Activated CD4-positive, alpha-beta memory T cell treated with anti-CD3 and anti-CD28 coated beads, Interleukin-2, amount 10 ng/mL, durations not matched to agents 7 days and 5 days (primary cell): ENCODE results near the gene PERM1. TPM values are rescaled to one million over a fixed set of nuclear protein-coding genes. Genes with fewer than 3 reads are reported as not detected.
"Not testable (repeated sequence)": the region's sequence is repeated elsewhere in the genome, so short reads cannot be mapped to it uniquely, and the experiment has no call there.

ENCODE experiments used
- CTCF ChIA-PET: fragments of 350-600 bp; sonication (Branson Sonifier 250); formaldehyde crosslinking; loops from one replicate; lab custom pipeline; 2021; ENCODE audit warnings: antibody characterized with exemption, inconsistent platforms; lab: Charles Lee
- POLR2A ChIA-PET: fragments of 350-600 bp; sonication (Branson Sonifier 250); formaldehyde crosslinking; loops from one replicate; lab custom pipeline; 2021; ENCODE audit warnings: antibody characterized with exemption; lab: Charles Lee
- DNase-seq: peaks from one replicate; pipeline ENCODE4 v3.0.0-alpha.2; 2020
- H3K27ac Mint-ChIP-seq: one replicate; pipeline ENCODE4 v1.8.0; 2021; ENCODE audit warnings: mild to moderate bottlenecking, mixed read lengths
- H3K27me3 Mint-ChIP-seq: one replicate; pipeline ENCODE4 v1.8.0; 2021; ENCODE audit warnings: mixed read lengths
- H3K36me3 Mint-ChIP-seq: one replicate; pipeline ENCODE4 v1.8.0; 2021; ENCODE audit warnings: low read depth, mixed read lengths
- H3K4me1 Mint-ChIP-seq: one replicate; pipeline ENCODE4 v1.8.0; 2021; ENCODE audit warnings: mixed read lengths
- H3K4me3 Mint-ChIP-seq: one replicate; pipeline ENCODE4 v1.8.0; 2021; ENCODE audit warnings: mild to moderate bottlenecking, mixed read lengths
- H3K9me3 Mint-ChIP-seq: one replicate; pipeline ENCODE4 v1.8.0; 2021; ENCODE audit warnings: mixed read lengths
- total RNA-seq, 2 experiments: library from RNA; stranded (reverse); gene quantifications; one replicate each; pipeline ENCODE4 v1.2.3, GENCODE V29; 2021

Gene PERM1
- total RNA-seq, 2 experiments from 2014 or later, result not detected

DNA sequence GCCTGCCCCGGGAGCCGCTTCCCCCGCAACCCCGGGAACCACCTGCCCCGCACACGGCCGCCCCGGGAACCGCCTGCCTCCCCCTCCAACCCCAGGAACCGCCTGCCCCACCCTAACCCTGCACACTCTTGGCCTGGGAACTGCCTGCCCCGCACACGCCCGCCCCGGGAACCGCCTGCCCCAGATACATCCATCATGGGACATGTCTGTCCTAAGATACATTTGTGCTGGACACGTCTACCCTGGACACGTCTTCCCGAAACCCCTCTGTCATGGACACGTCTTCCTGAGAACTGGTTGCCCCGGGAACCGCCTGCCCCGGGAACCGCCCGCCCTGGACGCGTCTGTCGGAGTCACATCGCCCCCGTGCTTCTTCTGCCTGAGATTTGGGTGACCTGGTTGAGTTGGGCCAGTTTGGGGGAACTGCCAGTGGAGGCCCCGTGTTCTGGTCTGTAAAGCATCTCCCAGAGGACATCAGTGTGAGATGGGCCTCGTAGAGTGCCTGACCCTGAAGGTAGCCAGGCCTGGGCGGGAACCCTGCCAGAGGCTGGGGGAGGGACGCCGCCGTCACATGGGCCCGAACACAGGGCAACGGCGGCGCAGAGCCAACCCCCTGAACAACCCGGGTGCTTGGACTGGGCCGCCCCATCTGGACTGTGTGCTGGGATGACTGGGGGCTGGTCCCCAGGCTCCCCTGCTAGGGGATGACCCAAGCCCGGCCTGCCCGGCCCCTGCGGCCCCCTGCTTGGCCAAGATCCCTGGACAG, 3.6 kb downstream of the PERM1 start:
- Mint-ChIP-seq H3K27me3 (peaks cover 7% of the 10 kb centered on the region), H3K4me1 (peaks cover 12% of the 10 kb centered on the region), H3K27ac (no peak overlapping the region), H3K36me3 (no peaks in the 10 kb centered on the region), H3K9me3 (no peaks in the 10 kb centered on the region), H3K4me3 (no peak overlapping the region)
- no peak for DNase-seq
- CTCF ChIA-PET, result no interaction called here
- POLR2A ChIA-PET, result no interaction called here

DNA sequence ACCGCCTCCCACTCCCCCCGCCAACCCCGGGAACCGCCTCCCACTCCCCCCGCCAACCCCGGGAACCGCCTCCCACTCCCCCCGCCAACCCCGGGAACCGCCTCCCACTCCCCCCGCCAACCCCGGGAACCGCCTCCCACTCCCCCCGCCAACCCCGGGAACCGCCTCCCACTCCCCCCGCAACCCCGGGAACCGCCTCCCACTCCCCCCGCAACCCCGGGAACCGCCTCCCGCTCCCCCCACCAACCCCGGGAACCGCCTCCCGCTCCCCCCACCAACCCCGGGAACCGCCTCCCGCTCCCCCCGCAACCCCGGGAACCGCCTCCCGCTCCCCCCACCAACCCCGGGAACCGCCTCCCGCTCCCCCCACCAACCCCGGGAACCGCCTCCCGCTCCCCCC, 5.1 kb downstream of the PERM1 start:
- not testable (repeated sequence) for H3K4me3 Mint-ChIP-seq, H3K36me3 Mint-ChIP-seq, H3K27me3 Mint-ChIP-seq, H3K27ac Mint-ChIP-seq, DNase-seq, H3K9me3 Mint-ChIP-seq
- ChIA-PET POLR2A (interaction anchor here (2.2 kb wide), 1 partner anchor 10 kb away, joined by 7 read pairs; no protein-coding TSS in a partner anchor), CTCF (interaction anchor here (0.7 to 2.3 kb wide), 6 partner anchors 9 to 108 kb away, joined by 3 to 12 read pairs (median 6); partner anchors contain the start of genes HES4, NOC2L and PLEKHN1)
- H3K4me1 Mint-ChIP-seq, result peaks cover 12% of the 10 kb centered on the region

DNA sequence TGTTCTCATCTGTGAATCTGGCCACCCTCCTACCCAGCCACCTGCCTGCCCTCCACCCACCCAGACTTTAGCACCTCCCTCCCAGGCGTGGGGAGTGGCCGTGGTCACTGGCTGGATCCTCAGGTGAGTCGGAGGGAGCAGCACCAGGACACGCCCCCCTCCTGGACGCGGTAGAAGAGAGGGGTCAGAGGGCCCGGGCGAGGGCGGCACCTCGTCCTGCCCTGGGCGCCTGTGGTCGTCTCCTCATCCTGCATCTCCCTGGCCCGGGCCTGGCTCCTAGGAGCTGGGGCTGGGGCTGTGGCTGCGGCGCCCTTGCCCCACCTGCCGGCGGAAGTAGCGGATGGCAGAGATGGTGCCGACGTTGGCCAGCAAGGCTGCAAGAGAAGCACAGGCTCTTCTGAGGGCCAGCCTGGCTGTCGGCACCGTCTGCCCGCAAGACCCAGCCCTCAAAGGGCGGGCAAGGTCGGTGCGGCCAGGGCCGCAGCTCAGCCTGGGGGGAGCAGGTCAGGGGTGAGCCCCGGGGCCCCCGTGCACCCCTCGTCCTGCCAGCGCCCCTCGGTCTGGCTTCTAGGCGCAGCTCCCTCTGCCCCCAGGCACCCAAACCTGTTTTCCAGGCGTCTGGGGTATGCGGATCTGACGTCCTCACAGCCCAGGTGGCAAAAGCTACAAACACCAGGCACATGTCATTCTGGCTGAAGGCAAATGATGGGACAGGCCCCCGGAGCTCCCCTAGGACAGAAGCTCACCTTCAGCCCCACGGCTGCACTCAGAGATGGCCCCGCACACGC, 5.8 kb downstream of the PERM1 start:
- Mint-ChIP-seq H3K9me3 (no peaks in the 10 kb centered on the region), H3K4me3 (no peak overlapping the region), H3K27me3 (peaks cover 2% of the 10 kb centered on the region), H3K4me1 (peaks cover 12% of the 10 kb centered on the region), H3K27ac (no peak overlapping the region), H3K36me3 (no peaks in the 10 kb centered on the region)
- POLR2A ChIA-PET, result interaction anchor here (2.2 kb wide), 1 partner anchor 9 kb away, joined by 7 read pairs; no protein-coding TSS in a partner anchor
- DNase-seq, result peak; percentile 78
- CTCF ChIA-PET, result interaction anchor here (0.7 to 2.3 kb wide), 6 partner anchors 9 to 107 kb away, joined by 3 to 12 read pairs (median 6); partner anchors contain the start of genes HES4, NOC2L and PLEKHN1

DNA sequence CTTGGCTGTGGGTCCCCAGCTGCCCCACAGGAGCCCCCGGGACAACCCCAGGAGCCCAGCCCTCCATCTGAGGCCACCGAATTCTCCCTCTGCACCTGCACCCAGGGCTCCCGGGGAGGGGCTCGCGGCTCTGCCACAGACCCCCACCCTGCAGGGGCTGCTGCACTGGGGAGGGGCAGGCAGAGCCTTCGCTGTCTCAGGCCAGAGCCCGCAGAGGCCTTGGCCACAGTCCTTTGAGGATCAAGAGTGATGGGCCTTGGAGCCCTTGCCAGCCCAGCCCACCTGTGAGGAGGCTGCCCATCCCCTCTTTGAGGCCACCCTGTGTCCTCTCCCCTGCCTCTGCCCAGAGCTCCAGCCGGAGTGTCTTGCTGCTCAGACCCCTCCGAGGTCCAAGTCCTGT, 6.5 kb downstream of the PERM1 start:
- no peak for DNase-seq
- H3K4me3 Mint-ChIP-seq, result no peak overlapping the region
- POLR2A ChIA-PET, result interaction anchor here (2.2 kb wide), 1 partner anchor 8 kb away, joined by 7 read pairs; no protein-coding TSS in a partner anchor
- H3K4me1 Mint-ChIP-seq, result peaks cover 12% of the 10 kb centered on the region
- peaks cover 2% of the 10 kb centered on the region for H3K27me3 Mint-ChIP-seq
- no peak overlapping the region for H3K27ac Mint-ChIP-seq
- H3K9me3 Mint-ChIP-seq, result no peaks in the 10 kb centered on the region
- CTCF ChIA-PET, result interaction anchor here (1.6 to 2.3 kb wide), 3 partner anchors 8 to 69 kb away, joined by 7 to 12 read pairs (median 11); partner anchors contain the start of genes NOC2L and PLEKHN1
- H3K36me3 Mint-ChIP-seq, result no peaks in the 10 kb centered on the region

DNA sequence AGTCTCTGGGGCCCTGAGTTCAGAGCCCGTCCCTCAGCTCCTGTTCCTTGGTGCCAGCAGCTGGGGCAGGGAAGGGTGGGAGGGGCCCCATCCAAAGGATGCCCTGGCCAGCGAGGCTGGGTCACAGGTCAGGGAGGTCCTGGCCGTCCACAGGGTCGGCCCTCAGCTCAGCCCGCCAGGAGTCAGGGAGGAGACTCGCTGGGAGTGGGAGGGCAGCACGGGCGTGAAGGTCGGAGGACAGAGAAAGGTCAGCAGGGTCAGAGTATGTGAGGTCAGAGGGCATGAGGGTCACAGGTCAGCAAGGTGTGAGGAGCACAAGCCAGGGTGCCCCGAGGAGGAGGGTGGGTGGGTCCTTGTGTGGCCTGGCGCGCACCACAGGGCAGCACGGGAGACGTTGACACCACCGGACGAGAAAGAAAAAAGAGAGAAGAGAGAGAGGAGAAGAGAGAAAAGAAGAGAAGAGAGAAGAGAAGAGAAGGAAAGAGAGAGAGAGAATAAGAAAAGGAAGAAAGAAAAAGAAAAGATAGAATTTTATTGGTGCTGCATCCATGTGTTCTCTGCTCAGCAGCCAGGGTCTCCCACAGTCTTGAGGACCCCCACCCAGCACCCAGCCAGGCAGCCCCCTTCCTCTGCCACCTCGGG, 7.1 kb downstream of the PERM1 start:
- Mint-ChIP-seq H3K9me3 (no peaks in the 10 kb centered on the region), H3K4me1 (peaks cover 12% of the 10 kb centered on the region), H3K4me3 (no peak overlapping the region), H3K36me3 (no peaks in the 10 kb centered on the region), H3K27ac (no peak overlapping the region), H3K27me3 (peaks cover 2% of the 10 kb centered on the region)
- DNase-seq, result no peak
- POLR2A ChIA-PET, result interaction anchor here (2.2 kb wide), 1 partner anchor 8 kb away, joined by 7 read pairs; no protein-coding TSS in a partner anchor
- CTCF ChIA-PET, result interaction anchor here (1.6 to 2.3 kb wide), 3 partner anchors 7 to 69 kb away, joined by 7 to 12 read pairs (median 11); partner anchors contain the start of genes NOC2L and PLEKHN1

DNA sequence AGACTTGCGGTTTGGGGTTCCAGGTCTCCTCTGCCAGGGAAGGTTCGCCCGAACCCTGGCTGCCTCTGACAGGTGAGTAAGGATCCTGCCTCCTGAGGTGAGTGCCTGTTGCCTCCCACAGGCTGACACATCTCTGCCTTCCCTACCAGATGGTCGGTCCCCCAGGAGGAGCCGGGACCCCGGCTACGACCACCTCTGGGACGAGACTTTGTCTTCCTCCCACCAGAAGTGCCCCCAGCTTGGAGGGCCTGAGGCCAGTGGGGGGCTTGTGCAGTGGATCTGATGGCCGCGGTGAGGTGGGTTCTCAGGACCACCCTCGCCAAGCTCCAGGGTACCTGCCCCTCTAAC, 7.6 kb downstream of the PERM1 start:
- no peak for DNase-seq
- Mint-ChIP-seq H3K27ac (no peak overlapping the region), H3K27me3 (peaks cover 7% of the 10 kb centered on the region), H3K4me3 (no peak overlapping the region), H3K36me3 (no peaks in the 10 kb centered on the region), H3K9me3 (peaks cover 5% of the 10 kb centered on the region), H3K4me1 (peaks cover 12% of the 10 kb centered on the region)
- POLR2A ChIA-PET, result no interaction called here
- CTCF ChIA-PET, result no interaction called here

DNA sequence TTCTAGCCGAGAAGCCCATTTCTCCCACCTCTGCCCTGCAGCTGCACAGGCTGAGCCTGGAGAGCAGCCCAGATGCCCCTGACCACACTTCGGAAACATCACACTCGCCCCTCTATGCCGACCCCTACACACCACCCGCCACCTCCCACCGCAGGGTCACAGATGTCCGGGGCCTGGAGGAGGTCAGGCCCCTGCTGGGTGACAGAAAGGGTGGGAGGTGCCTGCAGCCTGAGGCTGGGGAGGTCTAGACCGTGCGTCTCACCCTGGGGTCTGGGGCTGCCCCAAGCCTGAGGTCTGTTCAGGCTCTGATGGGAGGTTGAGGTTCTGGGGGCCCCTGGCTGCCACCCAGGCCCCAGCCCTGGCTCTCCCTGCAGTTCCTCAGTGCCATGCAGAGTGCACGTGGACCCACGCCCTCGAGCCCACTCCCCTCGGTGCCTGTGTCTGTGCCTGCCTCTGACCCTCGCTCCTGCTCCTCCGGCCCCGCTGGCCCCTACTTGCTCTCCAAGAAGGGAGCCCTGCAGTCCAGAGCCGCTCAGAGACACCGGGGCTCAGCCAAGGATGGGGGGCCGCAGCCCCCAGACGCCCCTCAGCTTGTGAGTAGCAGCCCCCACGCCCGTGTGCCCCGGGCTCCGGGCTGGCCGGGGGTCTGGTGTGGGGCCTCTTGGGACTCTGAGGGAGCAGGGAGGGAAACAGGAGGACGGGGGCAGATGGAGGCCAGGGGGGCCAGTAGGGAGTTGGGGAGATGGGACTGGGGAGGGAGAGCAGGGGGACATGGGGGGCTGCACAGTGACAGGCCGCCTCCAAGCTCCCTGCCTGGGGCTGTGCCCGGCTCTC, 8.2 kb downstream of the PERM1 start:
- Mint-ChIP-seq H3K27ac (no peak overlapping the region), H3K27me3 (peaks cover 11% of the 10 kb centered on the region), H3K4me3 (no peak overlapping the region), H3K4me1 (peaks cover 12% of the 10 kb centered on the region), H3K9me3 (peaks cover 7% of the 10 kb centered on the region), H3K36me3 (no peaks in the 10 kb centered on the region)
- CTCF ChIA-PET, result no interaction called here
- DNase-seq, result no peak
- POLR2A ChIA-PET, result no interaction called here

DNA sequence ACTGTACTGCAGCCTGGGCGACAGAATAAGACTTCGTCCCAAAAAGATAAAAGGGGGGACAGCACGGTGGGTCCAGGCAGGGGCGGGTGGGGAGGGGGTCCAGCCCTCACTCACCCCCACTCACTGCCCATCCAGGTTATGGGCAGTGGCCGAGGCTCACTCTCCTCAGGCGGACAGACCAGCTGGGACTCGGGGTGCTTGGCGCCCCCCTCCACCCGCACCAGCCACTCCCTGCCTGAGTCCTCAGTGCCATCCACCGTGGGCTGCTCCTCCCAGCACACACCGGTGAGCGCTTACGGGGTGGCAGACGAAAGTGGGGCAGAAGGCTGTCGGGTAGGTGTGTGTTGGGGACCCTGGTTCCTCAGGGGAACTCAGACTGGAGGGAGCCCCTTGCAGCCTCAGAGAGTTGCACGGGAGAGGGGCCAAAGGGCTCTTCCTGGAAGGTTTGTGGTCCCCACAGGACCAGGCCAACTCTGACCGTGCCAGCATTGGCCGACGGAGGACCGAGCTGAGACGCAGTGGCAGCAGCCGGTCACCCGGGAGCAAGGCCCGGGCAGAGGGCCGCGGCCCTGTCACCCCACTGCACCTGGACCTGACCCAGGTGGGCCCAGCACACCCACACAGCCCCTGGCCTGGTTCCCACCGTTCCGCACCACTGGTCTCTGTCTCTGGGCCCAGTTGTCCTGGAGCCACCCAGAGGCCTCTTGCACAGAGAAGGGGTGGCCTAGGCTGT, 9.0 kb downstream of the PERM1 start:
- Mint-ChIP-seq H3K36me3 (no peaks in the 10 kb centered on the region), H3K9me3 (peaks cover 7% of the 10 kb centered on the region), H3K27ac (no peak overlapping the region), H3K27me3 (peaks cover 11% of the 10 kb centered on the region), H3K4me3 (no peak overlapping the region), H3K4me1 (peaks cover 9% of the 10 kb centered on the region)
- CTCF ChIA-PET, result no interaction called here
- no peak for DNase-seq
- POLR2A ChIA-PET, result no interaction called here

DNA sequence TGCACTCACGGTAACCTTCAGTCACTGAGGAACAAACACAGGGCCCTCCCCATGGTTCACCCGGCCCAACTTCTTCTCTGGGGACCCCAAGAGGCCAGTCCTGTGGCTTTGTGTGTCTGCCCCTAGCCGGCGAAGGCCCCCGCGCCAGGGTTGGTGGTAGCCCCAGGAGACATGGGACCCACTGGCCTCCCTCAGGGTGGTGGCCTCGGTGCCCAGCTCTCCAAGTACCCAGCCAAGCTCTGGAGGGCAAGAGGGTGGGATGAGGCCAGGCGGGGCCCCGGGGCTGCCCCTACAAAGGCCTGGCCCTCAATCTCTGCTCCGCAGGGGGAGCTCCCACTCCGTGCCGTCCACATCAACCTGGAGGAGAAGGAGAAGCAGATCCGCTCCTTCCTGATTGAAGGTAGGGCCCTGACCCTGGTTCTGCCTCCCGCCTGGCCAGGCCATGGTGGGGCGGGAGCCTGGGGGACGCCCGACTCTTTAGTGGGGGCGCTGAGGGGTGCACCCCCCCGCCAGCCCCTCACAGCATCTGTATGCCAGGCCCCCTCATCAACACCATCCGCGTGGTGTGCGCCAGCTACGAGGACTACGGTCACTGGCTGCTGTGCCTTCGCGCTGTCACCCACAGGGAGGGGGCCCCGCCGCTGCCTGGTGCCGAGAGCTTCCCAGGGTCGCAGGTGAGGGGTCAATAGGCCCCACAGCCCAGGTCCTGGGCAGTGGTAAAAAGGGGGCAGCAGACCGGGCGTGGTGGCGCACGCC, 10.0 kb downstream of the PERM1 start:
- ChIA-PET POLR2A (no interaction called here), CTCF (interaction anchor here (0.9 kb wide), 1 partner anchor 66 kb away, joined by 3 read pairs; no protein-coding TSS in a partner anchor)
- no peaks in the 10 kb centered on the region for H3K36me3 Mint-ChIP-seq
- no peak for DNase-seq
- peaks cover 7% of the 10 kb centered on the region for H3K9me3 Mint-ChIP-seq
- H3K4me1 Mint-ChIP-seq, result peaks cover 12% of the 10 kb centered on the region
- H3K27me3 Mint-ChIP-seq, result peaks cover 11% of the 10 kb centered on the region
- no peak overlapping the region for H3K4me3 Mint-ChIP-seq
- no peak overlapping the region for H3K27ac Mint-ChIP-seq

DNA sequence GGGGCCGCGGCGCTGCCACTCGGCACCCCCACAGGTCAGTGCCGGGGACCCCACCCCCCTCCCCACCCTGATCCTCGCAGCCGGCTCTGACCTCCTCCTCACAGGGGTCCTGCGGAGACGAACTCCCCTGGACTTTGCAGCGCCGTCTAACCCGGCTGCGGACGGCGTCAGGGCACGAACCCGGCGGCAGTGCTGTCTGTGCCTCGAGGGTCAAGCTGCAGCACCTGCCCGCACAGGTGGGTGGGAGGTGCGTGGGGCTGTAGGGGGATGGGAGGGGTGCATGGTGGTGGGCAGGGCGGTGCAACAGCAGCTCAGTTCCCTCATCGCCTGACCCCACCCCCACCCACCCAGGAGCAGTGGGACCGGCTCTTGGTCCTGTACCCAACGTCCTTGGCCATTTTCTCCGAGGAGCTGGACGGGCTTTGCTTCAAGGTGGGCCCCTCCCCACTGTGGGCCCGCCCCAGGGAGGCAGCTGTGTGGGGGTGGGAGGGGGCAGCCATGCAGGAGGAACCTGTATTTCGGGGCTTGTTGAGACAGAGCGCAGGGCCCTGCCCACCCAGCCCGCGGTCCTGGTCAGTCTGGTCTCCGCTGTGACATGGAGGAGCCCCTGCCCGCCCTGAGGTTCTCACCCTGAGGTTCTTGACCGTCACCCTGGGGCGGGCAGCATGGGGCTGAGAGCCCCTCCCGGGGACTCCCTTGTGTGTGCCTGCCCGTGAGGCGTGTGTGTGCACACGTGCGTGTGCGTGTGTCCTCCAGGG, 10.7 kb downstream of the PERM1 start:
- CTCF ChIA-PET, result interaction anchor here (0.9 kb wide), 1 partner anchor 65 kb away, joined by 3 read pairs; no protein-coding TSS in a partner anchor
- Mint-ChIP-seq H3K4me3 (no peak overlapping the region), H3K27me3 (peaks cover 11% of the 10 kb centered on the region), H3K27ac (no peak overlapping the region), H3K4me1 (peaks cover 15% of the 10 kb centered on the region), H3K9me3 (peaks cover 7% of the 10 kb centered on the region), H3K36me3 (no peaks in the 10 kb centered on the region)
- no peak for DNase-seq
- POLR2A ChIA-PET, result no interaction called here
